SK-N-SH (cell line): ENCODE results near the gene CNTNAP5. TPM values are rescaled to one million over a fixed set of nuclear protein-coding genes. Genes with fewer than 3 reads are reported as not detected.

Experiments used
- CTCF ChIA-PET: fragments of 300-600, 350-600 bp; formaldehyde crosslinking; extraction: SDS; loops from one replicate; lab custom pipeline; 2021; lab: Yijun Ruan, JAX
- POLR2A ChIA-PET: fragments of 350-600 bp; sonication (Branson Sonifier 250); formaldehyde crosslinking; extraction: SDS; loops from one replicate; lab custom pipeline; 2020; ENCODE audit warnings: antibody characterized with exemption, inconsistent platforms; lab: Yijun Ruan, JAX
- DNase-seq: peaks from one replicate; pipeline ENCODE4 v3.0.0; 2012
- H2AFZ ChIP-seq: fragments of 200-600 bp; sonication (generic); 2 replicates; pipeline ENCODE4 v1.8.1; 2016; ENCODE audit warnings: antibody characterized with exemption, mild to moderate bottlenecking, low read depth
- H3F3A ChIP-seq: fragments of 200-600 bp; sonication (generic); replicated peaks from 2 replicates; pipeline ENCODE3; 2016; ENCODE audit warnings: antibody characterized with exemption, mild to moderate bottlenecking; ENCODE audit not compliant: insufficient read depth
- H3K27ac ChIP-seq, 2 experiments: fragments of 200-500 bp in 1 of 2; fragments of 200-600 bp in 1 of 2; sonication (Bioruptor generic) in 1 of 2; sonication (generic), shearing (Covaris generic) in 1 of 2; 2 replicates each; pipeline versions ENCODE4 v1.5.1 to v1.6.1; 2014 to 2016; ENCODE audit warnings: low read depth in 2 of 2, inconsistent platforms in 1 of 2, low read length in 1 of 2, mild to moderate bottlenecking in 1 of 2, mixed read lengths in 1 of 2
- H3K27me3 ChIP-seq: fragments of 200-600 bp; sonication (generic), shearing (Covaris generic); 2 replicates; pipeline ENCODE4 v1.6.1; 2016; ENCODE audit warnings: mixed run types; ENCODE audit not compliant: insufficient read depth
- H3K36me3 ChIP-seq, 2 experiments: fragments of 200-500 bp in 1 of 2; fragments of 200-600 bp in 1 of 2; sonication (Bioruptor generic) in 1 of 2; sonication (generic) in 1 of 2; replicated peaks in 1 of 2; 2 replicates each; pipeline versions ENCODE3 to v1.5.1; 2014 to 2016; ENCODE audit warnings: low read length in 1 of 2, mild to moderate bottlenecking in 1 of 2; ENCODE audit not compliant: insufficient read depth in 2 of 2, control insufficient read depth in 1 of 2
- H3K4me1 ChIP-seq, 2 experiments: fragments of 200-500 bp in 1 of 2; fragments of 200-600 bp in 1 of 2; sonication (Bioruptor generic) in 1 of 2; sonication (generic), shearing (Covaris generic) in 1 of 2; 2 replicates each; pipeline versions ENCODE4 v1.5.1 to v1.6.1; 2014 to 2016; ENCODE audit warnings: low read depth in 1 of 2, low read length in 1 of 2, mixed run types in 1 of 2; ENCODE audit not compliant: insufficient read depth in 2 of 2, control insufficient read depth in 1 of 2
- H3K4me2 ChIP-seq: fragments of 200-600 bp; sonication (generic), shearing (Covaris generic); 2 replicates; pipeline ENCODE4 v1.6.1; 2017; ENCODE audit warnings: mixed run types
- H3K4me3 ChIP-seq, 2 experiments: fragments of 200-500 bp in 1 of 2; fragments of 200-600 bp in 1 of 2; sonication (Bioruptor generic) in 1 of 2; sonication (generic), shearing (Covaris generic) in 1 of 2; 2 replicates each; pipeline versions ENCODE4 v1.5.1 to v1.8.1; 2014 to 2016; ENCODE audit warnings: low read depth in 2 of 2, inconsistent platforms in 1 of 2, low read length in 1 of 2, mild to moderate bottlenecking in 1 of 2, mixed read lengths in 1 of 2, moderate library complexity in 1 of 2
- H3K79me2 ChIP-seq: fragments of 200-600 bp; sonication (generic); 2 replicates; pipeline ENCODE4 v1.8.1; 2017; ENCODE audit warnings: mild to moderate bottlenecking; ENCODE audit not compliant: insufficient read depth
- H3K9ac ChIP-seq: fragments of 200-600 bp; sonication (generic); 2 replicates; pipeline ENCODE4 v1.6.1; 2017; ENCODE audit warnings: mixed run types
- H3K9me2 ChIP-seq: fragments of 200-600 bp; sonication (generic); 2 replicates; pipeline ENCODE4 v1.6.1; 2017; ENCODE audit warnings: mixed run types
- H3K9me3 ChIP-seq: fragments of 200-600 bp; sonication (generic); 2 replicates; pipeline ENCODE4 v1.6.1; 2017; ENCODE audit warnings: mixed run types, mild to moderate bottlenecking, moderate library complexity
- H4K20me1 ChIP-seq: fragments of 200-600 bp; sonication (generic); 2 replicates; pipeline ENCODE4 v1.6.1; 2017; ENCODE audit warnings: mild to moderate bottlenecking, mixed run types; ENCODE audit not compliant: insufficient read depth
- CHD2 ChIP-seq: fragments of 150-350 bp; IDR thresholded peaks from 2 replicates; pipeline ENCODE4 v1.6.1; 2018; ENCODE audit warnings: low read length; ENCODE audit not compliant: partially characterized antibody
- ELF1 ChIP-seq: IDR thresholded peaks from 2 replicates; pipeline ENCODE4 v1.4.0; 2012
- EZH2phosphoT487 ChIP-seq: fragments of 200-600 bp; sonication (generic); IDR thresholded peaks from 2 replicates; pipeline ENCODE4 v1.6.1; 2017; ENCODE audit warnings: low read depth, mixed run types, mild to moderate bottlenecking, antibody characterized with exemption, moderate library complexity, borderline replicate concordance
- FOSL2 ChIP-seq: IDR thresholded peaks from 2 replicates; pipeline ENCODE4 v1.4.0; 2012; ENCODE audit warnings: low read depth, mild to moderate bottlenecking, moderate library complexity, borderline replicate concordance
- FOXM1 ChIP-seq: IDR thresholded peaks from 2 replicates; pipeline ENCODE4 v1.4.0; 2012; ENCODE audit warnings: low read depth, mild to moderate bottlenecking
- GATA2 ChIP-seq: sonication (generic); formaldehyde crosslinking; IDR thresholded peaks from 2 replicates; pipeline ENCODE4 v1.5.0; 2020; ENCODE audit warnings: mild to moderate bottlenecking, missing genetic modification reagents
- JUND ChIP-seq: IDR thresholded peaks from 2 replicates; pipeline ENCODE4 v1.4.0; 2012
- MEF2A ChIP-seq: IDR thresholded peaks from 2 replicates; pipeline ENCODE4 v1.4.0; 2012; ENCODE audit warnings: low read depth, borderline replicate concordance
- MXI1 ChIP-seq: IDR thresholded peaks from 2 replicates; pipeline ENCODE4 v1.6.1; 2012; ENCODE audit warnings: mild to moderate bottlenecking, low read depth, low read length, improper control_type of control experiment
- POLR2AphosphoS5 ChIP-seq: IDR thresholded peaks from 2 replicates; pipeline ENCODE4 v1.6.1; 2012; ENCODE audit warnings: low read depth, low read length
- RFX5 ChIP-seq: IDR thresholded peaks from 2 replicates; pipeline ENCODE4 v1.6.1; 2012; ENCODE audit warnings: mild to moderate bottlenecking, improper control_type of control experiment, low read length
- TCF12 ChIP-seq: IDR thresholded peaks from 2 replicates; pipeline ENCODE4 v1.4.0; 2012
- TEAD4 ChIP-seq: IDR thresholded peaks from 2 replicates; pipeline ENCODE4 v1.4.0; 2012; ENCODE audit warnings: mild to moderate bottlenecking, borderline replicate concordance; ENCODE audit not compliant: insufficient read depth
- WGBS: methylation state at CpG from one replicate; pipeline ENCODE4 v1.1.6; 2017; ENCODE audit warnings: low lambda C conversion rate; 5-methylcytosine and 5-hydroxymethylcytosine counted together
- polyA plus RNA-seq, 3 experiments: library from polyadenylated mRNA; depleted of rRNA; stranded (reverse); fragments of >200 nt; gene quantifications; 2 replicates each; pipeline ENCODE4 v1.2.3, GENCODE V29; 2012
- TF ChIP-seq, protein P1 (sequence below): IDR thresholded peaks from 2 replicates; pipeline ENCODE4 v1.4.0; 2012; ENCODE audit warnings: low read depth, borderline replicate concordance
- TF ChIP-seq, protein P2 (sequence below): fragments of 150-350 bp; IDR thresholded peaks from 2 replicates; pipeline ENCODE4 v1.6.1; 2017; ENCODE audit warnings: antibody characterized with exemption, low read length, low read depth, borderline replicate concordance
- TF ChIP-seq, protein P3 (sequence below): IDR thresholded peaks from 2 replicates; pipeline ENCODE4 v1.6.1; 2012; ENCODE audit warnings: mild to moderate bottlenecking, low read depth, low read length, moderate library complexity
- TF ChIP-seq, protein P4 (sequence below): fragments of 150-350 bp; IDR thresholded peaks from 2 replicates; pipeline ENCODE4 v1.6.1; 2016; ENCODE audit warnings: mild to moderate bottlenecking, low read depth, low read length

Gene CNTNAP5
- polyA plus RNA-seq, 1 of the 3 experiments (the other 2 are of a cell fraction) = 0.08 TPM

DNA sequence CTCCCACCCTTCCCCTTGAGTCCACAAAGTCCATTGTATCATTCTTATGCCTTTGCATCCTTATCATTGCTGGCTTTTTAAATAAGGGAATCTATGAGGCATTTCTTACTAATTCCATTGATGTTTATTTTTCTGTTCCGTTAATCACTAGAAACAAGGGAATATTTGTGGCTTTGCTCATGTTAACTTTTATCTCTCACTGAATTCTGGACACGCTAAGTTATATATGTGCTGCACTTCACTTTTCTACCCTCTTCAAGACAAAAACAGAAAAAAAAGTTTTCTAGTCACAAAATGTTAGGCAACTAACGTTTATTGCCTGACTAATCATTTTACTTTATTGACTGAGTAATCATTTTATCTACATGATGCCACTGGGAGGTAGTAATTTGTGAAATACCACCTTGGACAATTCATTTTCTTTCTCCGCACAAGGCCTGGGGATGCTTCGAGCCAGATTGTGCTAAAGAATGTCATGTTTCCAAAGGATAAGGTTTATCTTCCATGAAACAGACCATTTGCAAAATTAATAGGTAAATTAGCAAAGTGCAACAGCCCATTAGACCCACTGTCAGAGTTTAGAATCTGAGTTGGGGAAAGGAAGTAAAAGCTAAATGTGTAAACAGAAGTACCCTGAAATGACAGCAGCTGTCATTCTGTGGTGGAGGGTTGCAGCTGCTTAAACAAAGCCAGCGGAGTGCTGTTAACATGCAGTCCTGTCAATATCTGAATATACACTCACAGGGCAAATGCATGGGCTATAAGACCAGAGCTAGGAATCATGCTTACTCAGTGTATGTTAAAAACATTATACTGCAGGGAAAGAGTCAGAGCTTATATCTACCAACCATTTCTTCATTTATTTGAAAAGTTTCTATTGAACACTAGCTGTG is 658.7 kb downstream of the CNTNAP5 start:
- Histone ChIP-seq H3K27me3 (no peaks in the 10 kb centered on the region), H3K4me1 (no peaks in the 10 kb centered on the region; a peak in 2 of 4 replicates), H3K4me2 (no peak overlapping the region), H3F3A (no peaks in the 10 kb centered on the region), H3K27ac (no peak overlapping the region), H3K9ac (no peak overlapping the region), H3K4me3 (no peak overlapping the region), H3K79me2 (no peaks in the 10 kb centered on the region), H4K20me1 (no peaks in the 10 kb centered on the region), H3K9me3 (no peaks in the 10 kb centered on the region), H2AFZ (no peak overlapping the region), H3K36me3 (no peaks in the 10 kb centered on the region), H3K9me2 (no peaks in the 10 kb centered on the region)
- DNase-seq = no peak
- TF ChIP-seq RFX5 (no peak), GATA2 (no peak), EZH2phosphoT487 (no peak), MXI1 (no peak), TCF12 (no peak), POLR2AphosphoS5 (no peak), JUND (no peak)
- TF ChIP-seq, protein P1, sequence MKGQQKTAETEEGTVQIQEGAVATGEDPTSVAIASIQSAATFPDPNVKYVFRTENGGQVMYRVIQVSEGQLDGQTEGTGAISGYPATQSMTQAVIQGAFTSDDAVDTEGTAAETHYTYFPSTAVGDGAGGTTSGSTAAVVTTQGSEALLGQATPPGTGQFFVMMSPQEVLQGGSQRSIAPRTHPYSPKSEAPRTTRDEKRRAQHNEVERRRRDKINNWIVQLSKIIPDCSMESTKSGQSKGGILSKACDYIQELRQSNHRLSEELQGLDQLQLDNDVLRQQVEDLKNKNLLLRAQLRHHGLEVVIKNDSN = no peak
- TF ChIP-seq, protein P2, sequence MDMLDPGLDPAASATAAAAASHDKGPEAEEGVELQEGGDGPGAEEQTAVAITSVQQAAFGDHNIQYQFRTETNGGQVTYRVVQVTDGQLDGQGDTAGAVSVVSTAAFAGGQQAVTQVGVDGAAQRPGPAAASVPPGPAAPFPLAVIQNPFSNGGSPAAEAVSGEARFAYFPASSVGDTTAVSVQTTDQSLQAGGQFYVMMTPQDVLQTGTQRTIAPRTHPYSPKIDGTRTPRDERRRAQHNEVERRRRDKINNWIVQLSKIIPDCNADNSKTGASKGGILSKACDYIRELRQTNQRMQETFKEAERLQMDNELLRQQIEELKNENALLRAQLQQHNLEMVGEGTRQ = no peak
- 17% methylated on average over 6 of the region's 6 CpGs for WGBS
- ChIA-PET CTCF (no interaction called here), POLR2A (no interaction called here)

DNA sequence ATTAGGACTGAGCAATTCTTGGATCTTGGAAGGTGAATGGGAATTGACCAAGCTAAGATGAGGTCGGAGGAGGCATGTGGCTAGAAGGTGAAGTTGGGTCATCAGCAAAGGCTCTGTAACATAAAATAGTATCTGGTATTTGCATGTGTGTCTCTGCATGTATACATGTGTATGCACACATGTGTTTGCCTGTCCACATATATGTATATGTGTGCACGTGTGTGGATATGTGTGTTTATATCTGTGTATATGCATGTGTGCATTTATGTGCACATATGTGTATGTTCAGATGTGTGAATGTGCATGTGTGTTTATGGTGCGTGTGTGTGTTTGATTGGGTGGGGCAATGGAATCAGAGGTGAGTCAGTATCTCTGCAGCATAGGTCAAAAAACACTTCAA is 664.3 kb downstream of the CNTNAP5 start:
- Histone ChIP-seq H4K20me1 (no peaks in the 10 kb centered on the region), H3K9ac (no peak overlapping the region), H3K4me3 (no peak overlapping the region), H3K27me3 (no peaks in the 10 kb centered on the region), H2AFZ (no peak overlapping the region), H3K79me2 (no peaks in the 10 kb centered on the region), H3K9me2 (no peaks in the 10 kb centered on the region), H3K9me3 (no peaks in the 10 kb centered on the region), H3K27ac (no peak overlapping the region), H3K4me2 (no peak overlapping the region), H3K4me1 (no peaks in the 10 kb centered on the region), H3K36me3 (no peaks in the 10 kb centered on the region), H3F3A (no peaks in the 10 kb centered on the region)
- POLR2A ChIA-PET = no interaction called here
- CTCF ChIA-PET = no interaction called here
- TF ChIP-seq CHD2 (no peak), MEF2A (no peak), GATA2 (no peak), FOSL2 (no peak), JUND (no peak), ELF1 (no peak), FOXM1 (no peak), TEAD4 (no peak), EZH2phosphoT487 (no peak), POLR2AphosphoS5 (no peak)
- TF ChIP-seq, protein P3, sequence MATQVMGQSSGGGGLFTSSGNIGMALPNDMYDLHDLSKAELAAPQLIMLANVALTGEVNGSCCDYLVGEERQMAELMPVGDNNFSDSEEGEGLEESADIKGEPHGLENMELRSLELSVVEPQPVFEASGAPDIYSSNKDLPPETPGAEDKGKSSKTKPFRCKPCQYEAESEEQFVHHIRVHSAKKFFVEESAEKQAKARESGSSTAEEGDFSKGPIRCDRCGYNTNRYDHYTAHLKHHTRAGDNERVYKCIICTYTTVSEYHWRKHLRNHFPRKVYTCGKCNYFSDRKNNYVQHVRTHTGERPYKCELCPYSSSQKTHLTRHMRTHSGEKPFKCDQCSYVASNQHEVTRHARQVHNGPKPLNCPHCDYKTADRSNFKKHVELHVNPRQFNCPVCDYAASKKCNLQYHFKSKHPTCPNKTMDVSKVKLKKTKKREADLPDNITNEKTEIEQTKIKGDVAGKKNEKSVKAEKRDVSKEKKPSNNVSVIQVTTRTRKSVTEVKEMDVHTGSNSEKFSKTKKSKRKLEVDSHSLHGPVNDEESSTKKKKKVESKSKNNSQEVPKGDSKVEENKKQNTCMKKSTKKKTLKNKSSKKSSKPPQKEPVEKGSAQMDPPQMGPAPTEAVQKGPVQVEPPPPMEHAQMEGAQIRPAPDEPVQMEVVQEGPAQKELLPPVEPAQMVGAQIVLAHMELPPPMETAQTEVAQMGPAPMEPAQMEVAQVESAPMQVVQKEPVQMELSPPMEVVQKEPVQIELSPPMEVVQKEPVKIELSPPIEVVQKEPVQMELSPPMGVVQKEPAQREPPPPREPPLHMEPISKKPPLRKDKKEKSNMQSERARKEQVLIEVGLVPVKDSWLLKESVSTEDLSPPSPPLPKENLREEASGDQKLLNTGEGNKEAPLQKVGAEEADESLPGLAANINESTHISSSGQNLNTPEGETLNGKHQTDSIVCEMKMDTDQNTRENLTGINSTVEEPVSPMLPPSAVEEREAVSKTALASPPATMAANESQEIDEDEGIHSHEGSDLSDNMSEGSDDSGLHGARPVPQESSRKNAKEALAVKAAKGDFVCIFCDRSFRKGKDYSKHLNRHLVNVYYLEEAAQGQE = no peak
- TF ChIP-seq, protein P4, sequence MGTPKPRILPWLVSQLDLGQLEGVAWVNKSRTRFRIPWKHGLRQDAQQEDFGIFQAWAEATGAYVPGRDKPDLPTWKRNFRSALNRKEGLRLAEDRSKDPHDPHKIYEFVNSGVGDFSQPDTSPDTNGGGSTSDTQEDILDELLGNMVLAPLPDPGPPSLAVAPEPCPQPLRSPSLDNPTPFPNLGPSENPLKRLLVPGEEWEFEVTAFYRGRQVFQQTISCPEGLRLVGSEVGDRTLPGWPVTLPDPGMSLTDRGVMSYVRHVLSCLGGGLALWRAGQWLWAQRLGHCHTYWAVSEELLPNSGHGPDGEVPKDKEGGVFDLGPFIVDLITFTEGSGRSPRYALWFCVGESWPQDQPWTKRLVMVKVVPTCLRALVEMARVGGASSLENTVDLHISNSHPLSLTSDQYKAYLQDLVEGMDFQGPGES = no peak
- no peak for DNase-seq
- WGBS = 17% methylated on average over 3 of the region's 3 CpGs
